ENCODE data around the gene TDRD9. TPM values are rescaled to one million over a fixed set of nuclear protein-coding genes. Genes with fewer than 3 reads are reported as not detected.

Gene TDRD9
- total RNA-seq, 1 experiment from 2014 or later: not detected

- in situ Hi-C loops (cut with HindIII; ENCODE audit: low sequenced_read_pairs): no loop called here
- DNase-seq (ENCODE audit: low spot score): no peak
These were observed 152.4 kb downstream of the TDRD9 start for GRCh38 chr14:104080376-104081260.

- no peak for DNase-seq (ENCODE audit: low spot score)
- in situ Hi-C loops (cut with HindIII; ENCODE audit: low sequenced_read_pairs): no loop called here
These were observed 153.1 kb downstream of the TDRD9 start for GRCh38 chr14:104081261-104081835.

- no peak for DNase-seq (ENCODE audit: low spot score)
- in situ Hi-C loops (cut with HindIII; ENCODE audit: low sequenced_read_pairs): no loop called here
These were observed 153.8 kb downstream of the TDRD9 start for GRCh38 chr14:104081951-104082464.

- peak; percentile 47 for DNase-seq (ENCODE audit: low spot score)
- in situ Hi-C loops (cut with HindIII; ENCODE audit: low sequenced_read_pairs): no loop called here
These were observed 154.6 kb downstream of the TDRD9 start for GRCh38 chr14:104082807-104083206.

- in situ Hi-C loops (cut with HindIII; ENCODE audit: low sequenced_read_pairs): no loop called here
- no peak for DNase-seq (ENCODE audit: low spot score)
These were observed 156.2 kb downstream of the TDRD9 start for GRCh38 chr14:104084251-104085002.

- in situ Hi-C loops (cut with HindIII; ENCODE audit: low sequenced_read_pairs): no loop called here
- no peak for DNase-seq (ENCODE audit: low spot score)
These were observed 157.0 kb downstream of the TDRD9 start, which contains the start of gene ASPG for GRCh38 chr14:104085032-104085888. Gene ASPG (plus strand): TSS chr14:104085700. CDS start chr14:104085771, 71 bp downstream.

GRCh38 chr14:104085889-104086201, 157.6 kb downstream of the TDRD9 start:
- DNase-seq (ENCODE audit: low spot score): no peak
- in situ Hi-C loops (cut with HindIII; ENCODE audit: low sequenced_read_pairs): no loop called here

- in situ Hi-C loops (cut with HindIII; ENCODE audit: low sequenced_read_pairs): no loop called here
- no peak for DNase-seq (ENCODE audit: low spot score)
These were observed 158.0 kb downstream of the TDRD9 start for GRCh38 chr14:104086210-104086660.

GRCh38 chr14:104086661-104087461, 158.6 kb downstream of the TDRD9 start:
- in situ Hi-C loops (cut with HindIII; ENCODE audit: low sequenced_read_pairs): no loop called here
- DNase-seq (ENCODE audit: low spot score): no peak

GRCh38 chr14:104087505-104087904, 159.2 kb downstream of the TDRD9 start:
- no peak for DNase-seq (ENCODE audit: low spot score)

GRCh38 chr14:104087981-104088850, 160.0 kb downstream of the TDRD9 start:
- in situ Hi-C loops (cut with HindIII; ENCODE audit: low sequenced_read_pairs): no loop called here

More at GRCh38 chr14:104087505-104087904, 159.2 kb downstream of the TDRD9 start:
- in situ Hi-C loops (cut with HindIII; ENCODE audit: low sequenced_read_pairs): no loop called here

GRCh38 chr14:104090071-104090748, 162.0 kb downstream of the TDRD9 start:
- in situ Hi-C loops (cut with HindIII; ENCODE audit: low sequenced_read_pairs): no loop called here
- DNase-seq (ENCODE audit: low spot score): no peak

More at GRCh38 chr14:104087981-104088850, 160.0 kb downstream of the TDRD9 start:
- no peak for DNase-seq (ENCODE audit: low spot score)

GRCh38 chr14:104091061-104091926, 163.0 kb downstream of the TDRD9 start:
- DNase-seq (ENCODE audit: low spot score): no peak
- in situ Hi-C loops (cut with HindIII; ENCODE audit: low sequenced_read_pairs): no loop called here

GRCh38 chr14:104091927-104092771, 163.9 kb downstream of the TDRD9 start:
- in situ Hi-C loops (cut with HindIII; ENCODE audit: low sequenced_read_pairs): no loop called here
- no peak for DNase-seq (ENCODE audit: low spot score)

GRCh38 chr14:104092931-104093365, 164.7 kb downstream of the TDRD9 start:
- in situ Hi-C loops (cut with HindIII; ENCODE audit: low sequenced_read_pairs): no loop called here
- DNase-seq (ENCODE audit: low spot score): no peak
